ENCODE results near the gene GGCX.

Gene GGCX

DNA sequence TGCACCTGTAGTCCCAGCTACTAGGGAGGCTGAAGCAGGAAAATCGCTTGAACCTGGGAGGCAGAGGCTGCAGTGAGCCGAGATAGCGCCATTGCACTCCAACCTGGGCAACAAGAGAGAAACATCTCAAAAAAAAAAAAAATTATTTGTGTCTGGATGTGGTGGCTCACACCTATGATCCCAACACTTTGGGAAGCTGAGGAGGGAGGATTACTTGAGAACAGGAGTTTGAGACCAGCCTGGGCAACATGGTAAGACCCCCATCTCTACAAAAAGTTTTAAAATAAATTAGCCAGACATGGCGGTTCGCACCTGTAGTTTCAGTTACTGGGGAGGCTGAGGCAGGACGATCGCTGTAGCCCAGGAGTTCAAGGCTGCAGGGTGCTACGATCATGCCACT is 14.4 kb upstream of the GGCX start:
- no peak for ATAC-seq (ENCODE audit: insufficient read depth, low read depth)

GRCh38 chr2:85566265-85566664 is 5.0 kb upstream of the GGCX start:
- Histone ChIP-seq H3K27me3 (ENCODE audit: insufficient read depth, low read length, poor library complexity) (peaks cover 11% of the 10 kb centered on the region), H4K20me1 (ENCODE audit: insufficient read depth, low read length) (no peaks in the 10 kb centered on the region), H3K36me3 (ENCODE audit: insufficient read depth, low read length) (no peaks in the 10 kb centered on the region), H3K9ac (ENCODE audit: low read depth, low read length) (no peak overlapping the region), H3K79me2 (ENCODE audit: insufficient read depth, low read length) (peaks cover 5% of the 10 kb centered on the region; the same call in 1 of the 2 replicates), H3K9me3 (ENCODE audit: insufficient read depth, low read length, severe bottlenecking) (no peaks in the 10 kb centered on the region), H2AFZ (ENCODE audit: low read depth, low read length) (no peak overlapping the region), H3K4me1 (ENCODE audit: insufficient read depth, low read length) (peaks cover 13% of the 10 kb centered on the region), H3K27ac (ENCODE audit: low read length) (no peak overlapping the region), H3K4me2 (ENCODE audit: insufficient read depth, low read length) (no peak overlapping the region), H3K4me3 (ENCODE audit: low read depth in 1 of 2, low read length in 2 of 2) (no peak overlapping the region)
- ATAC-seq (ENCODE audit: insufficient read depth, low read depth) (no peak), DNase-seq (no peak)
- TF ChIP-seq EZH2 (IDR thresholded peaks at IDR 0.05; ENCODE audit: borderline replicate concordance, low read depth, low read length, severe bottlenecking) (no peak), CTCF (IDR thresholded peaks at IDR 0.05; ENCODE audit: borderline replicate concordance, extremely low read depth, low read length, poor library complexity, severe bottlenecking) (no peak)

More for the DNA sequence above, 14.4 kb upstream of the GGCX start:
- Histone ChIP-seq H3K9me3 (ENCODE audit: insufficient read depth, low read length, severe bottlenecking) (no peaks in the 10 kb centered on the region), H4K20me1 (ENCODE audit: insufficient read depth, low read length) (no peaks in the 10 kb centered on the region), H3K9ac (ENCODE audit: low read depth, low read length) (no peak overlapping the region), H3K27me3 (ENCODE audit: insufficient read depth, low read length, poor library complexity) (peaks cover 28% of the 10 kb centered on the region), H3K36me3 (ENCODE audit: insufficient read depth, low read length) (no peaks in the 10 kb centered on the region), H3K4me2 (ENCODE audit: insufficient read depth, low read length) (no peak overlapping the region), H3K79me2 (ENCODE audit: insufficient read depth, low read length) (no peaks in the 10 kb centered on the region), H3K4me1 (ENCODE audit: insufficient read depth, low read length) (no peaks in the 10 kb centered on the region), H2AFZ (ENCODE audit: low read depth, low read length) (no peak overlapping the region), H3K4me3 (ENCODE audit: low read depth in 1 of 2, low read length in 2 of 2) (no peak overlapping the region), H3K27ac (ENCODE audit: low read length) (no peak overlapping the region)
- DNase-seq = no peak
- TF ChIP-seq EZH2 (IDR thresholded peaks at IDR 0.05; ENCODE audit: borderline replicate concordance, low read depth, low read length, severe bottlenecking) (no peak), CTCF (IDR thresholded peaks at IDR 0.05; ENCODE audit: borderline replicate concordance, extremely low read depth, low read length, poor library complexity, severe bottlenecking) (no peak)

DNA sequence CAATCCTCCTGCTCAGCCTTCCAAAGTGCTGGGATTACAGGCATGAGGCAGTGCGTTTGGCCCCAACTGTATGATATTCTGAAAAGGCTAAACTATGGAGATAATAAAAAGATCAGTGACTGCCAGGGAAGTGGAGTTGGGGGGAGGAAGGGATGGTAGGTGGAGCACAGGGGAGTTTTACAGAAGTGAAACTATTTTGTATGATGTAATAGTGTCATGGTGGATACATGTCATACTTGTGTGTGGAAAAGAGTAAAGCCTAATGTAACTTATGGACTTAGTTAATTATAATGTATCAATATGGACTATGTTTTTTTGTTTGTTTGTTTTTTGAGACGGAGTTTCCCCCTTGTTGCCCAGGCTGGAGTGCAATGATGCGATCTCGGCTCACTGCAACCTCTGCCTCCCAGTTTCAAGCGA is 2.9 kb upstream of the GGCX start:
- H3K36me3 ChIP-seq (ENCODE audit: insufficient read depth, low read length) = peaks cover under 1% of the 10 kb centered on the region
- H3K4me1 ChIP-seq (ENCODE audit: insufficient read depth, low read length) = peaks cover 29% of the 10 kb centered on the region
- H3K4me2 ChIP-seq (ENCODE audit: insufficient read depth, low read length) = no peak overlapping the region
- ATAC-seq (ENCODE audit: insufficient read depth, low read depth) (no peak), DNase-seq (no peak)
- H3K27ac ChIP-seq (ENCODE audit: low read length) = no peak overlapping the region
- peaks cover 25% of the 10 kb centered on the region for H3K79me2 ChIP-seq (ENCODE audit: insufficient read depth, low read length)
- no peak for TF ChIP-seq CTCF (IDR thresholded peaks at IDR 0.05; ENCODE audit: borderline replicate concordance, extremely low read depth, low read length, poor library complexity, severe bottlenecking)
- TF ChIP-seq EZH2 (IDR thresholded peaks at IDR 0.05; ENCODE audit: borderline replicate concordance, low read depth, low read length, severe bottlenecking) = no peak
- no peak overlapping the region for H3K4me3 ChIP-seq (ENCODE audit: low read depth in 1 of 2, low read length in 2 of 2)
- H3K9ac ChIP-seq (ENCODE audit: low read depth, low read length) = no peak overlapping the region
- peak overlapping the region; percentile 61; the same call in 1 of the 2 replicates for H2AFZ ChIP-seq (ENCODE audit: low read depth, low read length)
- no peaks in the 10 kb centered on the region for H3K9me3 ChIP-seq (ENCODE audit: insufficient read depth, low read length, severe bottlenecking)
- no peaks in the 10 kb centered on the region for H3K27me3 ChIP-seq (ENCODE audit: insufficient read depth, low read length, poor library complexity)
- no peaks in the 10 kb centered on the region for H4K20me1 ChIP-seq (ENCODE audit: insufficient read depth, low read length)
